Stimulated activated CD8-positive, alpha-beta memory T cell treated with anti-CD3 and anti-CD28 coated beads, Interleukin-15, amount 100 ng/mL, for 4 hours (primary cell): ENCODE measurements around the gene SCYL2.

Source experiments
- DNase-seq, 2 donors: peaks; one replicate each; pipeline ENCODE4 v3.0.0-alpha.2; 2020; ENCODE audit warnings: low read depth in 2 of 2

The SCYL2 gene

DNA sequence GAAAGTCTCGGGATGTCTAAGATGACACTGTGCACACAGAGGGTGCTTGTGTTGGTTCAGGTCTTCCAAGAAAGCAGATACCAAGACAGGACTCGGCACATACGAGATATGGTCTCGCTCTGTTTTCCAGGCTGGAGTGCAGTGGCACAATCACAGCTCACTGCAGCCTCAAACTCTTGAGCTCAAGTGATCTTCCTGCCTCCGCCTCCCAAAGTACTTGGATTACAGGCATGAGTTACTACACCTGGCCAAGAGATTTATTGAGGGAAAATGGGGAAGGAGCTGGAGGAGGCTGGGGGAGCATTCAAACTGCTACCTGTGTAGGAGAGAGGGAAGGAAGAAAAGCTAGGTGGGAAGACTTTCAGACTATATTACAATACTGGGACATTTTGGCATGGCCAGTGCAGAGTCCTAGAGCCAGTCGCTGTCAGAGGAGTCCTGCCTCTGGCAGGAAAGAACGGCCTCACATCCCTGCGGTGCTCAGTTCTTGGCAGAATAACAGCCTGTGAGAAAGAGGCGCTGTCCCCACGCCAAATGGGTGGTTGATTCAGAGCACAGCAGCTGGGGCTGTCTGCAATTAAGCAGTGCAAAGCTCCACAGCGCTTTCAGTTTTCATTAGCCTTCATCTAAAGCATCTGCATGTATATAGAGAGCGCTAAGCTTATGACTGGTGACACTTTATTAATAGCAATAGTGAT lies 108.2 kb downstream of the SCYL2 start:
- no peak for DNase-seq

DNA sequence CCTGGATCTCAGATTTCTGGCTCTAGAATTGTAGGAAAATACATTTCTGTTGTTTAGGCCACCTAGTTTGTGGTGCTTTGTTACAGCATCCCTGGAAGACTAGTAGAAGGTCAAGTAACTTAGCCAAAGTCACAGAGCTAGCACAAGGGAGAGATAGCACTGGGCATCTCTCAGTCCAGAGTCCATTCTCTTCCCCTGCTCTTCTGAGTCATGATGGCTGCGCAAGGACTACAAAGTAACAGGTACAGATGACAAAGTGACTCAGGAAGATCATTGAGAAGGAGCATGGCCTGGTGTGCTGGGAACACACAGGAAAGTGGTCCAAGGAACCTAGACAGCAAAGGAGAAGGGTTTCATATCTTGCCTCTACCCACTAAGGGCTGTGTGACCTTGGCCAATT lies 109.2 kb downstream of the SCYL2 start:
- no peak for DNase-seq

DNA sequence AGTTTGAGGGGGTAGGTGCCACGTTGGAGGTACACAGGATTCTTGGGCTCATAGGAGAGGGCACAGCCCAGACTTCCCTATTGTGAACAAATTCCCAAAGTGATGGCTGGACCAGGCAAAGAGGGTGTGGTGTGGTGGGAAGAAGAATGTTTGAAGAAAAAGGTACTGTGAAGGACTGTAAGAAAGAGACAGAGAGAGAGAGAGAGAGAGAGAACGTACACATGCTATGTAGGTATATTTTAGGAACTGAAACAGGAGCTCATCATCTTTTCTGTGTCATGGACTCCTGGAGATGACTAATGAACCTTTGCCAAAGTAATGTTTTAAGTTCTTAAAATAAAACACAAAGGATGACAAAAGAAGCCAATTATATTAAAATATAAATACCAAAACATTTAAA lies 114.4 kb downstream of the SCYL2 start:
- no peak for DNase-seq

GRCh38 chr12:100382338-100382737 lies 115.4 kb downstream of the SCYL2 start:
- no peak for DNase-seq

- no peak for DNase-seq
Measured at GRCh38 chr12:100383586-100384558, 116.9 kb downstream of the SCYL2 start.

DNA sequence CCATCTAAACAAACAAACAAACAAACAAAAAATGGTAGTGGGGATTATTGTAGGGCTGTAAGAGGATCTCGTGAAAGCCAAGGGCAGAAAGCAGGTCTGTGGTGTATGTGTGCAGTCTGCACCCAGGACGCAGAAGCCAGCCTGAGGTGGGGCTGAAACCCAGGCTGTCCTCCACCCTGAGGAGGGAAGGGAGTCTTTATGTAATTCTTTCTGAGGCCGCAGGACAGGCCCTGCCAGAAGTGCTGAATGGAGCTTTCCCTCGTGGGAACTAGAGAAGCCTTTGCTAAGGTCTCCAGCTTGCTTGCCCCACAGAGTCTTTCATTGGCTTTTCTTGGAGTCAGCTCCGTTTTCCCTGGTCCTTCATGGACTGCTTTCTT lies 117.6 kb downstream of the SCYL2 start:
- DNase-seq: no peak

- no peak for DNase-seq
Measured at GRCh38 chr12:100388382-100388781, 121.4 kb downstream of the SCYL2 start.
